SIG-M5 treated with dmso at 0.1 percent for 504 hours (cell line): ENCODE results near the gene AGPAT4.

Source experiments
- DNase-seq: peaks from one replicate; lab custom pipeline; 2025; ENCODE audit not compliant: unreplicated experiment; lab: John Stamatoyannopoulos, UW

AGPAT4 gene

GRCh38 chr6:161142957-161143296, 130.9 kb downstream of the AGPAT4 start:
- DNase-seq, result no peak

GRCh38 chr6:161141173-161141572, 132.7 kb downstream of the AGPAT4 start:
- DNase-seq, result no peak

- DNase-seq, result no peak
Observed at GRCh38 chr6:161140554-161140875, 133.3 kb downstream of the AGPAT4 start.

- DNase-seq, result no peak
Observed at GRCh38 chr6:161139766-161140553, 133.9 kb downstream of the AGPAT4 start.

- no peak for DNase-seq
Observed at GRCh38 chr6:161139304-161139765, 134.5 kb downstream of the AGPAT4 start.

- DNase-seq, result no peak
Observed at GRCh38 chr6:161138543-161139303, 135.1 kb downstream of the AGPAT4 start.

- no peak for DNase-seq
Observed at GRCh38 chr6:161137839-161138542, 135.9 kb downstream of the AGPAT4 start.

- no peak for DNase-seq
Observed at GRCh38 chr6:161137320-161137719, 136.5 kb downstream of the AGPAT4 start.

- DNase-seq, result no peak
Observed at GRCh38 chr6:161136655-161137054, 137.2 kb downstream of the AGPAT4 start.

- DNase-seq, result peak; percentile 71
Observed at GRCh38 chr6:161135695-161136591, 137.9 kb downstream of the AGPAT4 start.

- DNase-seq, result no peak
Observed at GRCh38 chr6:161134550-161135298, 139.1 kb downstream of the AGPAT4 start.

GRCh38 chr6:161133963-161134362, 139.9 kb downstream of the AGPAT4 start:
- DNase-seq, result no peak

- DNase-seq, result no peak
Observed at GRCh38 chr6:161132384-161132783, 141.5 kb downstream of the AGPAT4 start.

- no peak for DNase-seq
Observed at GRCh38 chr6:161130967-161131766, 142.7 kb downstream of the AGPAT4 start.

GRCh38 chr6:161130541-161130940, 143.3 kb downstream of the AGPAT4 start:
- DNase-seq, result no peak

- DNase-seq, result no peak
Observed at GRCh38 chr6:161128680-161129196, 145.1 kb downstream of the AGPAT4 start.

GRCh38 chr6:161128230-161128629, 145.6 kb downstream of the AGPAT4 start:
- no peak for DNase-seq

GRCh38 chr6:161127071-161127740, 146.7 kb downstream of the AGPAT4 start:
- DNase-seq, result no peak

GRCh38 chr6:161125591-161125990, 148.3 kb downstream of the AGPAT4 start:
- DNase-seq, result no peak
